Lower leg skin (tissue), 3 donors: ENCODE measurements around the gene PTPN4.

Source experiments
- CTCF ChIP-seq, 3 donors: fragments of 450-650 bp; IDR thresholded peaks; one replicate each; pipeline ENCODE4 v1.5.1; 2016; ENCODE audit warnings: antibody characterized with exemption in 3 of 3, mild to moderate bottlenecking in 3 of 3, moderate library complexity in 2 of 3
- POLR2A ChIP-seq, 2 donors: fragments of 450-650 bp; IDR thresholded peaks; one replicate each; pipeline ENCODE4 v1.6.1; 2016 to 2017; ENCODE audit warnings: antibody characterized with exemption in 2 of 2, mild to moderate bottlenecking in 1 of 2, moderate library complexity in 1 of 2

GRCh38 chr2:119784876-119785275, 25.2 kb downstream of the PTPN4 start:
- TF ChIP-seq CTCF (IDR thresholded peaks at IDR 0.05) = no peak
- no peak for TF ChIP-seq POLR2A (IDR thresholded peaks at IDR 0.05)
